H9 (cell line): ENCODE data around the gene TERT. TPM values are rescaled to one million over a fixed set of nuclear protein-coding genes. Genes with fewer than 3 reads are reported as not detected.

Experiments used
- DNase-seq: peaks from one replicate; pipeline ENCODE4 v3.0.0-alpha.2; 2017
- H2AFZ ChIP-seq: one replicate; pipeline ENCODE4 v1.6.1; 2013; ENCODE audit warnings: mild to moderate bottlenecking, low read length, control low read depth, moderate library complexity
- H2AK5ac ChIP-seq: 2 replicates; pipeline ENCODE4 v1.6.1; 2013; ENCODE audit warnings: low read length, control low read depth, mixed read lengths; ENCODE audit not compliant: insufficient read length
- H2BK120ac ChIP-seq: one replicate; pipeline ENCODE4 v1.6.1; 2013; ENCODE audit warnings: low read depth, mild to moderate bottlenecking, low read length, control low read depth, inconsistent platforms; ENCODE audit not compliant: poor library complexity, severe bottlenecking
- H2BK12ac ChIP-seq: 2 replicates; pipeline ENCODE4 v1.6.1; 2013; ENCODE audit warnings: low read length, control low read depth, mixed read lengths, low read depth; ENCODE audit not compliant: insufficient read length
- H2BK15ac ChIP-seq: 2 replicates; pipeline ENCODE4 v1.6.1; 2013; ENCODE audit warnings: low read depth, low read length, control low read depth
- H2BK20ac ChIP-seq: one replicate; pipeline ENCODE4 v1.6.1; 2013; ENCODE audit warnings: low read depth, mild to moderate bottlenecking, low read length, control low read depth, inconsistent platforms; ENCODE audit not compliant: poor library complexity, severe bottlenecking
- H2BK5ac ChIP-seq: 2 replicates; pipeline ENCODE4 v1.6.1; 2013; ENCODE audit warnings: low read length, control low read depth, mixed read lengths; ENCODE audit not compliant: insufficient read length
- H3K14ac ChIP-seq: 2 replicates; pipeline ENCODE4 v1.6.1; 2013; ENCODE audit warnings: low read length, control low read depth; ENCODE audit not compliant: insufficient read depth
- H3K18ac ChIP-seq: 2 replicates; pipeline ENCODE4 v1.6.1; 2013; ENCODE audit warnings: low read depth, mild to moderate bottlenecking, mixed read lengths, low read length, control low read depth; ENCODE audit not compliant: insufficient read length
- H3K23ac ChIP-seq: 2 replicates; pipeline ENCODE4 v1.6.1; 2013; ENCODE audit warnings: low read length, control low read depth, mixed read lengths, low read depth; ENCODE audit not compliant: insufficient read length
- H3K23me2 ChIP-seq: 2 replicates; pipeline ENCODE4 v1.6.1; 2013; ENCODE audit warnings: low read depth, mild to moderate bottlenecking, mixed read lengths, low read length, control low read depth; ENCODE audit not compliant: insufficient read length, poor library complexity, severe bottlenecking
- H3K27ac ChIP-seq: 2 replicates; pipeline ENCODE4 v1.5.1; 2013; ENCODE audit warnings: low read length, control low read depth, mixed read lengths, low read depth; ENCODE audit not compliant: insufficient read length
- H3K27me3 ChIP-seq: 2 replicates; pipeline ENCODE4 v1.6.1; 2013; ENCODE audit warnings: low read length, control low read depth, inconsistent platforms; ENCODE audit not compliant: insufficient read depth
- H3K4ac ChIP-seq: 2 replicates; pipeline ENCODE4 v1.6.1; 2013; ENCODE audit warnings: low read depth, mild to moderate bottlenecking, control low read depth, inconsistent platforms, low read length, moderate library complexity
- H3K4me1 ChIP-seq: 2 replicates; pipeline ENCODE4 v1.6.1; 2013; ENCODE audit warnings: low read length, control low read depth, inconsistent platforms; ENCODE audit not compliant: insufficient read depth
- H3K4me2 ChIP-seq: 2 replicates; pipeline ENCODE4 v1.6.1; 2013; ENCODE audit warnings: low read length, control low read depth, mixed read lengths; ENCODE audit not compliant: insufficient read length, insufficient read depth
- H3K56ac ChIP-seq: 2 replicates; pipeline ENCODE4 v1.6.1; 2013; ENCODE audit warnings: low read depth, mild to moderate bottlenecking, mixed read lengths, low read length, control low read depth; ENCODE audit not compliant: insufficient read length
- H3K79me1 ChIP-seq: 2 replicates; pipeline ENCODE4 v1.6.1; 2013; ENCODE audit warnings: low read depth, mild to moderate bottlenecking, moderate library complexity, low read length, control low read depth, inconsistent platforms; ENCODE audit not compliant: insufficient read depth, poor library complexity, severe bottlenecking
- H3K79me2 ChIP-seq: 2 replicates; pipeline ENCODE4 v1.6.1; 2013; ENCODE audit warnings: low read length, control low read depth, inconsistent platforms; ENCODE audit not compliant: insufficient read depth
- H3K9ac ChIP-seq: 2 replicates; pipeline ENCODE4 v1.6.1; 2013; ENCODE audit warnings: low read length, control low read depth, mixed read lengths; ENCODE audit not compliant: insufficient read length; ENCODE audit errors: extremely low read depth
- H3K9me3 ChIP-seq: one replicate; pipeline ENCODE4 v1.6.1; 2013; ENCODE audit warnings: low read depth, low read length, inconsistent platforms; ENCODE audit not compliant: control insufficient read depth
- H3T11ph ChIP-seq: one replicate; pipeline ENCODE4 v1.6.1; 2013; ENCODE audit warnings: mild to moderate bottlenecking, low read length, control low read depth, inconsistent platforms
- H4K20me1 ChIP-seq: one replicate; pipeline ENCODE4 v1.6.1; 2013; ENCODE audit not compliant: control insufficient read depth, insufficient read length, insufficient read depth
- H4K5ac ChIP-seq: 2 replicates; pipeline ENCODE4 v1.6.1; 2013; ENCODE audit warnings: low read depth, mild to moderate bottlenecking, mixed read lengths, low read length, control low read depth; ENCODE audit not compliant: insufficient read length
- H4K8ac ChIP-seq: replicated peaks from 2 replicates; pipeline ENCODE4 v1.6.1; 2013; ENCODE audit warnings: low read length, control low read depth, mixed read lengths, low read depth; ENCODE audit not compliant: insufficient read length
- H4K91ac ChIP-seq: 2 replicates; pipeline ENCODE4 v1.6.1; 2013; ENCODE audit warnings: low read depth, mild to moderate bottlenecking, moderate library complexity, mixed read lengths, low read length, control low read depth; ENCODE audit not compliant: insufficient read length
- H3K27ac Mint-ChIP-seq, 3 experiments: 2 replicates in 2 of 3; 3 replicates in 1 of 3; pipeline ENCODE4 v1.8.0; 2020 to 2021; ENCODE audit warnings: mixed read lengths in 3 of 3, mild to moderate bottlenecking in 1 of 3, moderate library complexity in 1 of 3
- H3K27me3 Mint-ChIP-seq: 2 replicates; pipeline ENCODE4 v1.8.0; 2021; ENCODE audit warnings: low read depth, mild to moderate bottlenecking, moderate library complexity, mixed read lengths
- H3K36me3 Mint-ChIP-seq, 3 experiments: 2 replicates in 2 of 3; 3 replicates in 1 of 3; pipeline ENCODE4 v1.8.0; 2020 to 2021; ENCODE audit warnings: low read depth in 3 of 3, mixed read lengths in 3 of 3; ENCODE audit not compliant: insufficient read depth in 1 of 3
- H3K4me1 Mint-ChIP-seq, 2 experiments: 2 replicates each; pipeline ENCODE4 v1.8.0; 2020; ENCODE audit warnings: mixed read lengths in 2 of 2
- H3K4me3 Mint-ChIP-seq, 2 experiments: 2 replicates in 1 of 2; 3 replicates in 1 of 2; pipeline ENCODE4 v1.8.0; 2020 to 2021; ENCODE audit warnings: mild to moderate bottlenecking in 2 of 2, mixed read lengths in 2 of 2, moderate library complexity in 1 of 2
- H3K9me3 Mint-ChIP-seq, 2 experiments: 2 replicates in 1 of 2; 3 replicates in 1 of 2; pipeline ENCODE4 v1.8.0; 2020; ENCODE audit warnings: mild to moderate bottlenecking in 2 of 2, mixed read lengths in 2 of 2, moderate library complexity in 1 of 2
- WGBS: extraction: QIAGEN DNeasy Blood & Tissue Kit; methylation state at CpG from one replicate; pipeline ENCODE4 v1.1.7; 2013; ENCODE audit warnings: missing lambda C conversion rate, low lambda C conversion rate, mixed read lengths; ENCODE audit not compliant: insufficient read length; ENCODE audit errors: extremely low coverage; 5-methylcytosine and 5-hydroxymethylcytosine counted together
- total RNA-seq: library from RNA; stranded (reverse); gene quantifications from 2 replicates; pipeline ENCODE4 v1.2.1, GENCODE V29; 2021
- TF ChIP-seq, protein P1 (sequence below): fragments of 200-600 bp; sonication (generic); conservative IDR thresholded peaks from 3 replicates; pipeline ENCODE4 v1.8.0; 2021; ENCODE audit warnings: antibody characterized with exemption, mild to moderate bottlenecking

Gene TERT
- total RNA-seq, 1 experiment from 2014 or later: 15.5 TPM

DNA sequence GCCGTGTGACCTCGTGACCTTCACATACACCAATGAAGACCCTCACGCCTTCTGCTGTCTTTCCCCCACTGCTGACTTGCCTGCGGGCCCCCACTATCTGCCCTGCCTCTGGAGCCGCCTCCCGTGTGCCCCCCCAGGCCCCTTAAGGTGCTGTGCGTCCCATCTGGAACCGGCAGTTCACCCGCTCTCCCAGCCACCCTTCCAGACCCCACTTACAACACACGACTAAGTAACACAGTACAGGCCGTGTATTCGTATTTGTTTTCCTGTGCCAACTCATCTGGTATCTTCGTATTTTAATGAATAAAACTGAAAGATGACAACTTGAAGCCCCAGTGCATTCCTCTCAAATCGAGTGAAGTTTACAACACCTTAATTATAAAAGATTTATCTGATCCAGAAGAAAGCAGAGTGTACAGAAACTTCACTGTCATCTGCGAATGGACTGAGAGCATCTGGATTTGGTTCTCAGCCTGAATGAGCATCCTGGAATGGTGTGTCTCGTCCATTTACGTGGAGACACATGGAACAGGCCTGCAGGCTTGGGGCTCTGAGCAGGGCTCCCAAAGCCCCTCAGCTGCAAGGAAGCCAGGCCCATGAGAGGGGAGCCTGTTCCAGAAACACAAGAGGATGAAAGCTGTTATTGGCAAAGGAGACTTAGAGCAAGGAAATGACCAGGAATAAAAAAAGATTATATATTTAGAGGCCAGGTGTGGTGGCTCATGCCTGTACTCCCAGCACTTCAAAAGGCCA is 21.9 kb upstream of the TERT start:
- Histone ChIP-seq H2BK5ac (no peak overlapping the region), H3K4me2 (peak overlapping the region; percentile 1), H3T11ph (no peak overlapping the region), H3K9ac (no peak overlapping the region), H2BK20ac (no peak overlapping the region), H3K18ac (no peak overlapping the region), H3K79me1 (no peaks in the 10 kb centered on the region), H4K8ac (no peak overlapping the region), H4K5ac (no peak overlapping the region), H2BK15ac (no peak overlapping the region), H3K4me1 (peaks cover 2% of the 10 kb centered on the region; the same call in 1 of the 2 replicates), H2AFZ (no peak overlapping the region), H3K27me3 (no peaks in the 10 kb centered on the region), H3K56ac (no peak overlapping the region), H3K27ac (no peak overlapping the region), H3K23ac (no peak overlapping the region), H2BK12ac (no peak overlapping the region), H3K79me2 (no peaks in the 10 kb centered on the region), H4K20me1 (no peaks in the 10 kb centered on the region), H3K23me2 (no peaks in the 10 kb centered on the region), H3K4ac (no peak overlapping the region), H3K14ac (no peak overlapping the region), H2AK5ac (no peak overlapping the region), H4K91ac (no peak overlapping the region), H3K9me3 (no peaks in the 10 kb centered on the region), H2BK120ac (no peak overlapping the region)
- peak overlapping the region; percentile 4 to 56; a peak in 2 of 5 replicates for H3K4me3 Mint-ChIP-seq
- H3K36me3 Mint-ChIP-seq: peaks cover 19 to 47% (median 45%) of the 10 kb centered on the region in 3 experiments; a peak in 6 of 7 replicates
- TF ChIP-seq, protein P1, sequence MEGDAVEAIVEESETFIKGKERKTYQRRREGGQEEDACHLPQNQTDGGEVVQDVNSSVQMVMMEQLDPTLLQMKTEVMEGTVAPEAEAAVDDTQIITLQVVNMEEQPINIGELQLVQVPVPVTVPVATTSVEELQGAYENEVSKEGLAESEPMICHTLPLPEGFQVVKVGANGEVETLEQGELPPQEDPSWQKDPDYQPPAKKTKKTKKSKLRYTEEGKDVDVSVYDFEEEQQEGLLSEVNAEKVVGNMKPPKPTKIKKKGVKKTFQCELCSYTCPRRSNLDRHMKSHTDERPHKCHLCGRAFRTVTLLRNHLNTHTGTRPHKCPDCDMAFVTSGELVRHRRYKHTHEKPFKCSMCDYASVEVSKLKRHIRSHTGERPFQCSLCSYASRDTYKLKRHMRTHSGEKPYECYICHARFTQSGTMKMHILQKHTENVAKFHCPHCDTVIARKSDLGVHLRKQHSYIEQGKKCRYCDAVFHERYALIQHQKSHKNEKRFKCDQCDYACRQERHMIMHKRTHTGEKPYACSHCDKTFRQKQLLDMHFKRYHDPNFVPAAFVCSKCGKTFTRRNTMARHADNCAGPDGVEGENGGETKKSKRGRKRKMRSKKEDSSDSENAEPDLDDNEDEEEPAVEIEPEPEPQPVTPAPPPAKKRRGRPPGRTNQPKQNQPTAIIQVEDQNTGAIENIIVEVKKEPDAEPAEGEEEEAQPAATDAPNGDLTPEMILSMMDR: no peak
- peaks cover 0 to 1% of the 10 kb centered on the region in 2 experiments; a peak in 2 of 5 replicates for H3K9me3 Mint-ChIP-seq
- H3K27ac Mint-ChIP-seq: peak overlapping the region; percentile 37 to 95 (median 94); a peak in 6 of 7 replicates
- H3K27me3 Mint-ChIP-seq: no peaks in the 10 kb centered on the region
- WGBS: no CpG with 5 or more reads among the region's 17 CpGs
- peak; percentile 23 for DNase-seq
- H3K4me1 Mint-ChIP-seq: peaks cover 24 to 33% of the 10 kb centered on the region in 2 experiments
